ENCODE measurements around the gene ADAMTS14.

GRCh38 chr10:70785190-70785589 is 112.9 kb downstream of the ADAMTS14 start, which contains the start of gene TBATA:
- TF ChIP-seq NFE2L1 (CRISPR knock-in tag; IDR thresholded peaks at IDR 0.05) (no peak), CTCF (IDR thresholded peaks at IDR 0.05) (no peak), USF2 (CRISPR knock-in tag; IDR thresholded peaks at IDR 0.05) (no peak), CREB1 (CRISPR knock-in tag; IDR thresholded peaks at IDR 0.05) (no peak), IRF1 (CRISPR knock-in tag; IDR thresholded peaks at IDR 0.05) (no peak), SP1 (CRISPR knock-in tag; conservative IDR thresholded peaks at IDR 0.05) (no peak)

Data from WTC11 (cell line).